ENCODE results near the gene ZNF236. TPM values are rescaled to one million over a fixed set of nuclear protein-coding genes. Genes with fewer than 3 reads are reported as not detected.

Gene ZNF236
- total and polyA plus RNA-seq, 2 donors (not counting 1 experiment from before 2014, with no cell fraction given), result 8.9 to 39.5 TPM

DNA sequence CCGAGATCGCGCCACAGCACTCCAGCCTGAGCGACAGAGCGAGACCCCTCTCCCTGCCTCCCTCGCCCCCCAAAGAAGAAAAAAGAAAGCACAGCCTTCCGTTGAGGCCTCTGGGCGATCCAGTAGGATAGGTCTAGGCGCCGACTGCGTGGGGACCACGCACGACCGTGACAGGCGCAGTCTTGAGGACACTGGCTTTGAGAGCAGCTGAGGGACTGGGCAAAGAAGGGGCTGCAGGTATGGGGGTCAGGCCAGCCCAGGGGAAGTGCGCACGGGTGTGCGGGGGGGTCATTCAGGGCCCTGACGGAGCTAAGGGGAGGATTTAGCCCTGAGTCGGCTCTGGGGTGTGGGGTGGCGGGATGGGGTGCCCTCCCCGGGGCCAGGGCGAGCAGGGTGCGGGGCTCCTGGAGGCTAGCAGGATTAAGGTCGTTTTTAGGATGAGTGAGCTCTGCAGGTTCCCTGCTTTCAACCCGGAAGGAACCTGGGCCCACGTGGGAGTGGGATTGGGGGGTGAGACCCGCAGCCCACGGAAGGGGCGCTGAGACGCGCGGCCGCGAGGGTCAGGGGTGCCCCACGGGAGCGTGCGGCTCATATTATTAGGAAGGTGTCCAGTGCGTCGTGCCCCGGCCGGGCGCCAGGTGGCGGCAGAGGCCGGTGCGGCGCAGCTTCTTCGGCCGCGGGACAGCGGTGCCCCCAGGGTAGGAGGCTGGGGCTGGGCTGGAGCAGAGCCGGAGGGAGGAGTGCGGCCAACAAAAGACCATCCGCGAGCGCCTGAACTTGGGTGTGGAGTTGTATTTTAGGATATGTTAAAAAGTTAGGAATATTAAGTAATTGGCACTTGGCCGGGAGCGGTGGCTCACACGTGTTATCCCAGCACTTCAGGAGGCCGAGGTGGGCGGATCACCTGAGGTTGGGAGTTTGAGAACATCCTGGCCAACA is 20.5 kb upstream of the ZNF236 start:
- no peak overlapping the region for H3K27ac Mint-ChIP-seq
- Histone ChIP-seq H2AFZ (ENCODE audit: insufficient read depth, low read depth, low read length, poor library complexity, severe bottlenecking) (peak overlapping the region; percentile 67), H3K9me3 (ENCODE audit: control extremely low read depth in 1 of 3, control insufficient read depth in 2 of 3, insufficient read depth in 1 of 3, low read length in 2 of 3) (peaks cover 0 to 6% (median 0%) of the 10 kb centered on the region in 3 donors), H3K36me3 (replicated peaks in 1 of 2; ENCODE audit: control extremely low read depth in 1 of 2, control insufficient read depth in 1 of 2, extremely low read depth in 1 of 2, insufficient read depth in 2 of 2, low read length in 1 of 2) (no peaks in the 10 kb centered on the region), H3K27ac (ENCODE audit: low read length in 2 of 2) (no peak overlapping the region), H4K20me1 (ENCODE audit: control insufficient read depth, insufficient read depth, low read length, poor library complexity, severe bottlenecking) (peaks cover 6% of the 10 kb centered on the region), H3K79me2 (ENCODE audit: control insufficient read depth, insufficient read depth, low read length) (no peaks in the 10 kb centered on the region), H3K9ac (ENCODE audit: low read length) (peak overlapping the region; percentile 37), H3K27me3 (replicated peaks in 1 of 4; ENCODE audit: control extremely low read depth in 1 of 4, control insufficient read depth in 3 of 4, insufficient read depth in 4 of 4, low read length in 3 of 4) (peaks cover 0 to 9% (median 2%) of the 10 kb centered on the region in 4 experiments), H3K4me3 (ENCODE audit: control extremely low read depth in 1 of 5, extremely low read depth in 1 of 5, insufficient read depth in 1 of 5, low read depth in 2 of 5, low read length in 4 of 5) (peak overlapping the region in 2 of 5 experiments; percentile 18 to 25), H3K4me1 (ENCODE audit: control insufficient read depth in 2 of 2, insufficient read depth in 2 of 2, low read length in 2 of 2) (peaks cover 15 to 19% of the 10 kb centered on the region in 2 donors), H3K4me2 (replicated peaks; ENCODE audit: low read depth, low read length, poor library complexity, severe bottlenecking) (peak overlapping the region; percentile 82)
- peaks cover 13% of the 10 kb centered on the region for H3K4me1 Mint-ChIP-seq
- H3K9me3 Mint-ChIP-seq (ENCODE audit: insufficient read depth), result no peaks in the 10 kb centered on the region
- peak overlapping the region; percentile 64 for H3K4me3 Mint-ChIP-seq
- WGBS (ENCODE audit: insufficient coverage), result 26% methylated on average over 54 of the region's 61 CpGs
- CTCF ChIA-PET, result interaction anchor here (0.6 to 3.9 kb wide), 35 partner anchors 7 to 903 kb away, joined by 3 to 61 read pairs (median 6); no protein-coding TSS in a partner anchor
- TF ChIP-seq, protein P1, sequence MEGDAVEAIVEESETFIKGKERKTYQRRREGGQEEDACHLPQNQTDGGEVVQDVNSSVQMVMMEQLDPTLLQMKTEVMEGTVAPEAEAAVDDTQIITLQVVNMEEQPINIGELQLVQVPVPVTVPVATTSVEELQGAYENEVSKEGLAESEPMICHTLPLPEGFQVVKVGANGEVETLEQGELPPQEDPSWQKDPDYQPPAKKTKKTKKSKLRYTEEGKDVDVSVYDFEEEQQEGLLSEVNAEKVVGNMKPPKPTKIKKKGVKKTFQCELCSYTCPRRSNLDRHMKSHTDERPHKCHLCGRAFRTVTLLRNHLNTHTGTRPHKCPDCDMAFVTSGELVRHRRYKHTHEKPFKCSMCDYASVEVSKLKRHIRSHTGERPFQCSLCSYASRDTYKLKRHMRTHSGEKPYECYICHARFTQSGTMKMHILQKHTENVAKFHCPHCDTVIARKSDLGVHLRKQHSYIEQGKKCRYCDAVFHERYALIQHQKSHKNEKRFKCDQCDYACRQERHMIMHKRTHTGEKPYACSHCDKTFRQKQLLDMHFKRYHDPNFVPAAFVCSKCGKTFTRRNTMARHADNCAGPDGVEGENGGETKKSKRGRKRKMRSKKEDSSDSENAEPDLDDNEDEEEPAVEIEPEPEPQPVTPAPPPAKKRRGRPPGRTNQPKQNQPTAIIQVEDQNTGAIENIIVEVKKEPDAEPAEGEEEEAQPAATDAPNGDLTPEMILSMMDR (IDR thresholded peaks at IDR 0.05), result peak; percentile 94
- TF ChIP-seq EZH2 (IDR thresholded peaks at IDR 0.05; ENCODE audit: borderline replicate concordance, insufficient read depth, low read depth, low read length, poor library complexity, severe bottlenecking), result no peak
- intact Hi-C loops (cut with micrococcal nuclease), result loop anchor here (1.0 to 5.0 kb wide), 7 partner anchors 20 to 667 kb away; partner anchors contain the start of gene ZNF236
- DNase-seq (peak; percentile 70), ATAC-seq (ENCODE audit: low read depth) (peak; percentile 92)
- peaks cover 10% of the 10 kb centered on the region for H3K27me3 Mint-ChIP-seq
- POLR2A ChIA-PET, result interaction anchor here (0.6 to 1.0 kb wide), 4 partner anchors 19 to 88 kb away, joined by 3 to 7 read pairs (median 3); no protein-coding TSS in a partner anchor
